NCI-H82 treated with DMSO at 0.1 percent for 48 hours (cell line): ENCODE data around the gene GCNT2.
"Not testable (repeated sequence)": the region's sequence is repeated elsewhere in the genome, so short reads cannot be mapped to it uniquely, and the experiment has no call there.

Source experiments
- DNase-seq: peaks from one replicate; lab custom pipeline; 2025; ENCODE audit not compliant: unreplicated experiment; lab: John Stamatoyannopoulos, UW

Gene GCNT2

GRCh38 chr6:10600681-10601080 lies 79.5 kb downstream of the GCNT2 start:
- not testable (repeated sequence) for DNase-seq

DNA sequence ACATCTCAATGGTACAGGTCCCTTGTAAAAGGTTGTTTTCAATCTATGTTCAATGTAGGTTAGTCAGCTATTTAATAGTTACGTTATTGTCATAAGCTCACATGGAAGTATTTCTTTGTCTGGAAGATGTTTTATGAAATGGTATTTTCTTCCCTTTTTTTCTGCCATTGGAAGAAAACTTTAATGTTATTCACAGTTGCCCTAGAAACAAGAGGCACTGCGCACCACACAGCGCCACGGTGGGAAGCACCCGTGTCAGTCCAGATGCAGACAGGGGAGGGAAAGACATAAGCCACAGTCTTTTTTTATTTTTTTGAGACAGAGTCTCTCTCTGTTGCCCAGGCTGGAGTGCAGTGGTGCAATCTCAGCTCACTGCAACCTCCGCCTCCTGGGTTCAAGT lies 82.1 kb downstream of the GCNT2 start:
- no peak for DNase-seq

DNA sequence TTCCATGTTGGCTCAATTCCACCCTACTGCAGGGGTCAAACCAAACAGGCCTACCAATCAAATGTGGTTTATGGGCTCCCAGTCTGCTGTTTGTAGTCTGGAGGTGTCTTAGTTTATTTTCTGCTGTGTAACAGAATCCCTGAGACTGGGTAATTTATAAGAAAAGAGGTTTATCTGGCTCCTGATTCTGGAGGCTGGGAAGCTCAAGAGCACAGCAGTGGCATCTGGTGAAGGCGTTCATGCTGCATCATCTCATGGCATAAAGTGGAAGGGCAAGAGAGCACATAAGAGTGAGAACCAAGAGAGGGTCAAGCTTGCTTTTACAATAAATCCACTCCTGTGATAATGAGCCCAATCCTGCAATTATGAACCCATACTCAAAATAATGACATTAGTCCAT lies 87.9 kb downstream of the GCNT2 start:
- DNase-seq, result no peak

DNA sequence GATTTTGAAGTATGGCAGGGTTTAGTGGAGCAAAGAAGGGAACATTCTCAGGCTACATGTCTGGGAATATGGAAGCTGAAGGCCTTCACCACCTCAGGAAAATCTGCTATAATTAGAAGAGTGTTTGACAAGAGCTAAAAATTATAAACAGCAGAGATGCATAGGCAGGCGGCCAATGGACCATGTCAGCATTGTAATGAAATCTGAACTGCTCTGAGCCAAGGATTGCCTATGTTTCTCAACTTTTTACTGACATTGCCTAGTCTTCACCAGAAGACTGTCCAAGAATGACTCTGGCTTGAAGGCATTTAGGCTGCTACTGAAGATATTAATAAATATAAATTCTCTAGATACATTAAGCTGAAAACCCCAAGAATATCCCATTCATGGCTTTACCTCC lies 89.1 kb downstream of the GCNT2 start:
- no peak for DNase-seq

DNA sequence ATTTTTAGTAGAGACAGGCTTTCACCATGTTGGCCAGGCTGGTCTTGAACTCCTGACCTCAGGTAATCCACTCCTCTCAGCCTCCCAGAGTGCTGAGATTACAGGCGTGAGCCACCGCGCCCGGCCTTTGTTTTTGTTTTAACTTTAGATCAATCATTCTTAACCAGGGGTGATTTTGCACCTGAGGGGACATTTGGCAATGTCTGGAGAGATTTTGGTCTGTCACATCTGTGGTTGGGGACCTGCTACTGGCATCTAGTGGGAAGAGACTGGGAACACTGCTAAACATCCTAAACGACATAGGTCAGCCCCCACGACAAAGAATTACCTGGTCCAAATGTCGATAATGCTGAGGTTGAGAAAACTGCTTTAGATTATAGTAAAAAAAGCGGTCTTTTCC lies 91.0 kb downstream of the GCNT2 start:
- DNase-seq, result no peak

DNA sequence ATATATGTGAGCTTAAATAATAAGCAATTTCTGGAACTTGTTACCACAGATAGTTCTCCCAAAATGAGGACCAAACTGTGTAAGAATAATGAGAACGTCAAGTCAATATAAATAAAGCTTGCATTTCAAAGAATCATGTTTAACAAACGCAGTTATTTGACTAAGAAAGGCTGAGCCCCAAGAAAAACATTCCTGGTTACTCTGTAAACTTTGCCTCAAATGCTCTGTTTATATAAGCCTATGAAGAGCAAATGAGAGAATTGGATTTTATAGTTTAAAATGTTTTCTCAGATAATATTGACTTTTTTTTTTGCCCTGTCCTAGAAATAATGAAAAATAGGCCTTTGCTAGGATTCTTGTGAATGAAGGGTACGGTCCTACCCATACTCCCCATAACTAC lies 91.9 kb downstream of the GCNT2 start:
- no peak for DNase-seq

DNA sequence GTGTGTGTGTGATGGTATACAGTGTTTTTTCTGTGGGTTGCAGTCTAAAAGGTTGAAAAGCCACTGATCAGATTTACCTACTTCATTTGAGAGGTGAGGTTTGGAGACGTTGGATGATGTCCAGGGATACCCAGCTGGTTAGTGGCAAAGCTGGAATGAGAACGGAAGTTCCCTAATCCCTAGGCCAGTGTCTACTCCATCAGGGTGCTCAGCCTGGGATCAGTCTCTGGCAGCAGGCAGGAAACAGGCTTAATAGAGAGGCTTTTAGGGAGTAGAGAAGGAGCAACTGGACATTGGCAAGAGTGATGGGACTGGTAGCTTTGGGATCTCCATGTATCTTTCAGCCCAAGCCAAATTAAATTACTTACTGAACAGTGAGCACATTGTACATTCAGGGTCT lies 92.6 kb downstream of the GCNT2 start:
- DNase-seq, result no peak

- DNase-seq, result no peak
Measured at GRCh38 chr6:10615675-10616074, 94.5 kb downstream of the GCNT2 start.

GRCh38 chr6:10616266-10616665 lies 95.1 kb downstream of the GCNT2 start:
- DNase-seq, result not testable (repeated sequence)

GRCh38 chr6:10617008-10617696 lies 96.0 kb downstream of the GCNT2 start:
- no peak for DNase-seq

GRCh38 chr6:10618409-10618808 lies 97.3 kb downstream of the GCNT2 start:
- no peak for DNase-seq

- no peak for DNase-seq
Measured at GRCh38 chr6:10621213-10621612, 100.1 kb downstream of the GCNT2 start.

- no peak for DNase-seq
Measured at GRCh38 chr6:10621847-10622246, 100.7 kb downstream of the GCNT2 start.

DNA sequence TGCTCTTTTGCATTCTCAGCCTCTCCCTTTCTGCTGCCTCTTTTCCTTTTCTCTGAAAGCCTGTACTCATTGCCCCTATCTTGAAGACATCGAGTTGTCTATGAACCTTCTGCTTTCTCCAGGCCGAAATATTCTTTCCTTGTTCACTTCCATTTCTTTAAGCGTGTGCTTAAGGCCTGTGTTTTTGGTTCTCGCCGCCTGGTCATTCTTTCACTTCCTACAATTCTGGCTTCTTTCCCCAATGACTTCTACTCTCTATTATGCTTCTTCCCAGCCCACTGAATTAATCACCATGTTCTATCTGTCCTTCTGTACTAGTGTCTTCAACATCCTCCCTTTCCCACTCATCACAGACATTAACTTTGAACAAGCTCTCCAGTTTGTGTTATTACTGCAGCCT lies 103.7 kb downstream of the GCNT2 start:
- no peak for DNase-seq

DNA sequence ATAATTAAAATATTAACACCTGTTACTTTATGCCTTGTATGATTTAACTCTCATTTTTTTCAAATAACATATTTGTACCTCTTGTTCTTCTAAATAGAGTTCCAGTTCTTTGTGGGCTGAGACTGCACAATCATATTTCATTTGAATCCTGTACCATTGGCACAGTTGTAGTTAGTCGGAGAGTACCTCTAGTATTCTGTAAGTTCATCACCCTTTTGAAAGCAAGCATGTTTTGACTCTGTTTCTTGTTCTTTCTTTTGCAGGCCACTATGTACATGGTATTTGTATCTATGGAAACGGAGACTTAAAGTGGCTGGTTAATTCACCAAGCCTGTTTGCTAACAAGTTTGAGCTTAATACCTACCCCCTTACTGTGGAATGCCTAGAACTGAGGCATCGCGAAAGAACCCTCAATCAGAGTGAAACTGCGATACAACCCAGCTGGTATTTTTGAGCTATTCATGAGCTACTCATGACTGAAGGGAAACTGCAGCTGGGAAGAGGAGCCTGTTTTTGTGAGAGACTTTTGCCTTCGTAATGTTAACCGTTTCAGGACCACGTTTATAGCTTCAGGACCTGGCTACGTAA lies 105.1 kb downstream of the GCNT2 start:
- no peak for DNase-seq

DNA sequence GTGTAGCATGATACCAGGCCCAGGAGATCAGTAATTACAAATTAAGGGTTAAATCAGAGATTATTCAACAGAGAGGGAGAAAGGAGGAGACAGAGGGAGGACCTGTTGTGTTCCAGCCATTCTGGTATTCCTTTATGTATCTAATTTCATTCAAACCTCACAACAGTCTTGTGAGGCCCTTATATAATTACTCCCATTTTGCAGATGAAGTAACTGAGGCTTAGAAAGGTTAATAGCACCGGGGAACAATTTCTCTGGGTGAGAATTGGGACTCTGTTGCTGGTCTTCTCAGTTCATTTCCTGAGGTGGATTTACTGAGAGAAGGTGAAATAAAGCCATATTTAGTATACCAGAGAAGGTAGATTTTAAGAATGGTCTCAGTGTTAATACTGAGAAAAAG lies 106.6 kb downstream of the GCNT2 start:
- no peak for DNase-seq

- no peak for DNase-seq
Measured at GRCh38 chr6:10630178-10630577, 109.0 kb downstream of the GCNT2 start.

DNA sequence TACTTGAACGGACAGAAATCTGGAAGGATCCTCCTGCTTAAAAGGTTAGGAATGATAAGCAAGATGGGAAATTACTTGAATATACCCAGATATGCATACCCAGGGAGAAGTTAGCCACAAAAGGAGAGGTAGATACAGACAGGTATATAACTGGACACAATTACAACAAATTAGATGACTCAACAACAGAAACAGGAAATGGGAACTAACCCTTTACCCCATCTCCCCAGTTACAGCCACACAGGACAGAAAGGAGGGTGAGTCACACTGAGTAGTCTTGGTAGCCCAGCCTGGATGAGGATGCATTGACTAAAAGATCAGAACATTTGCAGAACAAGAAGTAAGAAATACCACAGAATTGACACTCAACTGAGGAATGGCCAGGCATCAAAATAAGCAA lies 112.1 kb downstream of the GCNT2 start:
- no peak for DNase-seq

DNA sequence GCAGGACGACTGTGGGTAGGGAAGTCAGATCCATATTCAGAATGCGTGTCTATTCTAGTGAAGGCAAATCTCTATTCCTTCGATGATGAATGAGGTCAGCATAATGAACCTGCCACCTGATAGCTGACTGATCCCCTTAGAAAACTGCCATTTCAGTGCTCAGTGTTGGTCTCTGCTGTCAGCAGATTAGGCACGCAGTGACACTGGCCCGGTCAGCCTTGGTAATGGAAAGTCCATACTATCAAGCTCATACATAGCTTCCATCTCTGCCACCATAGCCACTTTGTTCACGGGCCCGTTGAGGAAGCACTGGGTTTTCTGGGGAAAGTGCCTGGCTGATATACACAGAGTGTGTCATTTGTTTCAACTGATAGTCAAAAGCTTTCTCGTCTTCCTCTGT lies 119.3 kb downstream of the GCNT2 start:
- no peak for DNase-seq

DNA sequence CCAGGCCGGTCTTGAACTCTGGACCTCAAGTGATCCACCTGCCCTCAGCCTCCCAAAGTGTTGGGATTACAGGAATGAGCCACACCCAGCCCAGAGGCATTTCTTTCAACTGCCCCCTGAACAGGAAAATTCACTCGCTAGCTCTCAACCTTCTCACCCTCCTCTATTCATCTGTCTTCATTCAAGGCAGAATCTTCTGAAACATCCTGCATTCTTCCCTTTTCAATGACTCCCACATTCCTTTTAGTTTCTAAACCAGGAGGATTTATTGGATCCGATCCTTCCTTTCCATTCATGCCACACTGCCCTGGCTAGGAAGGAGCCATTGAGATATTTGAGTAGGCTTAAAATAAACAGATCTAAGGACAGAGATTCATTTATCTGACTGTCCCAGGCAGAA lies 120.4 kb downstream of the GCNT2 start:
- DNase-seq, result no peak

GRCh38 chr6:10643201-10643651 lies 122.1 kb downstream of the GCNT2 start:
- DNase-seq, result no peak

- DNase-seq, result no peak
Measured at GRCh38 chr6:10644225-10644624, 123.1 kb downstream of the GCNT2 start.

GRCh38 chr6:10655508-10656055 lies 134.4 kb downstream of the GCNT2 start:
- no peak for DNase-seq
